Fibroblast of skin of right quadriceps (primary cell): ENCODE results near the gene DNAJC1.
"Not testable (repeated sequence)": the region's sequence is repeated elsewhere in the genome, so short reads cannot be mapped to it uniquely, and the experiment has no call there.

ENCODE experiments used
- DNase-seq: peaks from one replicate; pipeline ENCODE4 v3.0.0-alpha.2; 2013

The DNAJC1 gene

DNA sequence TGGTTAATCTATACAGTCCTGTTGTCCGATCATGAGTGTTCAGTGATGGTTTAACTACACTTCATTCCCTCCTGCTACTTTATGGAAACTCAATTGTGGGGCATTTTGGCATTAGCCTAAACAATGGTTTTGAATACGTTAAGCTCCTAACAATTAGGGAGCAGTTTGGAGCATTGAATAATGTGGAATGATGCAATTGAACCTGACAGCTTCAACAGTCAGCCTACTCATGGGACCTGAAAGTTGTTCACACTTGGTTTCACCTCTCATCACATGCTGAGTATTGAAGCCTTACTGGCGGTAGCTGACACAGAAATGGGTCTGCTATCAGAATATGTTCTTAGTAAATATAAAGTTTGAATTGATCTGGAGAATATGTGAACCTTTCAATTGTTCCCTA, 283.4 kb downstream of the DNAJC1 start:
- DNase-seq: no peak

GRCh38 chr10:21719502-21719901, 284.0 kb downstream of the DNAJC1 start:
- DNase-seq: no peak

DNA sequence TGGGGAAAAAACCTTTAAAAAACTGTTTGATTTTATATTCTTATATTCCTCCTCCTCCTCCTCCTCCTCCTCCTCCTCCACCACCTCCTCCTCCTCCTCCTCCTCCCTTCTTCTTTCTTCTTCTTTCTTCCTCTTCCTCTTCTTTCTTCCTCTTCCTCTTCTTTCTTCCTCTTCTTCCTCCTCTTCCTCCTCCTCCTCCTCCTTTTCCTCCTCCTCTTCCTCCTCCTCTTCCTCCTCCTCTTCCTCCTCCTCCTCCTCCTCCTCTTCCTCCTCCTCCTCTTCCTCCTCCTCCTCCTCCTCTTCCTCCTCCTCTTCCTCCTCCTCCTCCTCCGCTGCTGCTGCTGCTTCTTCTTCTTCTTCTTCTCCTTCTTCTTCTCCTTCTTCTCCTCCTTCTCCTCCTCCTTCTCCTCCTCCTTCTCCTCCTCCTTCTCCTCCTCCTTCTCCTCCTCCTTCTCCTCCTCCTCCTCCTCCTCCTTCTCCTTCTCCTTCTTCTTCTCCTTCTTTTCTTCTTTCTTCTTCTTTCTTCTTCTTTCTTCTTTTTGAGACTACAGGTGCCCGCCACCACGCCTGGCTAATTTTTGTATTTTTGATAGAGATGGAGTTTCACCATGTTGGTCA, 286.0 kb downstream of the DNAJC1 start:
- not testable (repeated sequence) for DNase-seq

GRCh38 chr10:21715531-21716195, 287.9 kb downstream of the DNAJC1 start:
- DNase-seq: no peak

GRCh38 chr10:21712975-21713374, 290.6 kb downstream of the DNAJC1 start:
- DNase-seq: no peak

GRCh38 chr10:21707498-21707897, 296.0 kb downstream of the DNAJC1 start:
- DNase-seq: no peak
